ENCODE results near the gene MRTFA.

GRCh38 chr22:40485813-40486667, 150.5 kb downstream of the MRTFA start:
- TF ChIP-seq CTCF (IDR thresholded peaks at IDR 0.05) (no peak), USF2 (IDR thresholded peaks at IDR 0.05) (no peak), POLR2A (IDR thresholded peaks at IDR 0.05; ENCODE audit: low read length) (no peak), MAFK (IDR thresholded peaks at IDR 0.05; ENCODE audit: partially characterized antibody) (no peak), MAZ (IDR thresholded peaks at IDR 0.05; ENCODE audit: borderline replicate concordance, low read depth, low read length) (no peak), POLR2AphosphoS2 (conservative IDR thresholded peaks at IDR 0.05; ENCODE audit: low read length) (no peak), MAX (IDR thresholded peaks at IDR 0.05) (no peak), CHD2 (IDR thresholded peaks at IDR 0.05; ENCODE audit: low read length, partially characterized antibody) (no peak), REST (IDR thresholded peaks at IDR 0.05) (no peak), CEBPB (IDR thresholded peaks at IDR 0.05) (no peak), CBX2 (IDR thresholded peaks at IDR 0.05; ENCODE audit: borderline replicate concordance, low read depth) (no peak), EHF (CRISPR knock-in tag; IDR thresholded peaks at IDR 0.05) (no peak), JUN (IDR thresholded peaks at IDR 0.05) (no peak), TP53 (CRISPR knock-in tag; IDR thresholded peaks at IDR 0.05) (no peak)

Data from A549 (cell line).